ENCODE data around the gene AFAP1.

Gene AFAP1

GRCh38 chr4:7736436-7737267 is 203.0 kb downstream of the AFAP1 start:
- DNase-seq (ENCODE audit: low read depth) = no peak

DNA sequence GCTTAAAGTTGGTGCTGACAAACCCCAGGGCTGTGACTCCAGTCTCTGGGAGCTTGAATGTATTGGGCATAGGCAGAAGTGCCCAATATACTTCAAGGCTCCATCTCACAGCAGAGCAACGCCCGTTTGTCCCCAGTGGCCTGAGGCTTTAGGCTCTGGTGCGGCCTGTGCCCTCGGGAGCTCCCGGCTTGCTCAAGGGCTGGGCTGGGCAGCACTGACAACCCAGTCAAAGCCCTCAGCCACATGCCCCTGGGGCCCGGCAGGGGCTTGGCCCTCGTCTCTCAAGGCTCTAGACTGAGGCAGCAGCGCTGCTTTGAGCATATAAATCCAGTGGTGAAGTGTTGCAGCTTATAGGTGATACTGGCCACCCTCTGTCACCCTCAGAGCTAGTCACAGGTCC is 203.7 kb downstream of the AFAP1 start:
- no peak for DNase-seq (ENCODE audit: low read depth)

- no peak for DNase-seq (ENCODE audit: low read depth)
Measured at GRCh38 chr4:7735395-7735794, 204.3 kb downstream of the AFAP1 start.

DNA sequence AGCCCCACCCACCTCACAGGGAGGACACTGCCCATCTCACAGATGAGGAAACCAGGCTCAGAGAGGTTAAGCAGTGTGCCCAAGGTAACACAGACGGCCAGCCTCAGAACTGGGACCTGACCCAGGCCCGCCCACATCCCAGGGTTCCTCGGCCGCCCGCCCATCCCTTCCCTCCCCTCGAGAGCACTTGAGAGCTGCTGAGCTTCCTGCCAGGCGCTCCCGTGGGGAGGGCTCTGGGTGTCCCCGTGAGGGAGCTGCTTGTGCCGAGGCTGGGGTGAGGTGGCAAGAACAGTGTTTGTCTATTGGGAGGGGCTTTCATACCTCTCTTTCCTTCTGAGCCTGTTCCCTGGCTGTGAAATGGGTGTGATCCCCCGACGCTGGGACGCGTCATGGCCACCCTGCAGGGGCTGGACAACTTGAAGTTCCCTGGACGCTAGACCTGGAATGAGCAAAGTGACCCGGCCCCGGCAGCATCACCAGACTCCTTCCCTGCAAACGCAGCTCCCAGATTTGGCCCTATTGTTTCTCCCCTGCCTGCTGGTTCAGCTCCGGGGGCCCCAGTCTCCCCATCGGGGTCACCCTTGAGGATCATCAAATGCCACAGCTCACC is 204.9 kb downstream of the AFAP1 start:
- DNase-seq (ENCODE audit: low read depth) = no peak

GRCh38 chr4:7733801-7734650 is 205.6 kb downstream of the AFAP1 start:
- no peak for DNase-seq (ENCODE audit: low read depth)

- DNase-seq (ENCODE audit: low read depth) = no peak
Measured at GRCh38 chr4:7733201-7733600, 206.5 kb downstream of the AFAP1 start.

- DNase-seq (ENCODE audit: low read depth) = no peak
Measured at GRCh38 chr4:7732263-7732662, 207.4 kb downstream of the AFAP1 start.

- DNase-seq (ENCODE audit: low read depth) = no peak
Measured at GRCh38 chr4:7731437-7731836, 208.2 kb downstream of the AFAP1 start.

- DNase-seq (ENCODE audit: low read depth) = no peak
Measured at GRCh38 chr4:7727749-7728148, 211.9 kb downstream of the AFAP1 start.

- no peak for DNase-seq (ENCODE audit: low read depth)
Measured at GRCh38 chr4:7726665-7727413, 212.8 kb downstream of the AFAP1 start.

- peak; percentile 14 for DNase-seq (ENCODE audit: low read depth)
Measured at GRCh38 chr4:7725951-7726350, 213.7 kb downstream of the AFAP1 start.

GRCh38 chr4:7723625-7724024 is 216.0 kb downstream of the AFAP1 start:
- no peak for DNase-seq (ENCODE audit: low read depth)

DNA sequence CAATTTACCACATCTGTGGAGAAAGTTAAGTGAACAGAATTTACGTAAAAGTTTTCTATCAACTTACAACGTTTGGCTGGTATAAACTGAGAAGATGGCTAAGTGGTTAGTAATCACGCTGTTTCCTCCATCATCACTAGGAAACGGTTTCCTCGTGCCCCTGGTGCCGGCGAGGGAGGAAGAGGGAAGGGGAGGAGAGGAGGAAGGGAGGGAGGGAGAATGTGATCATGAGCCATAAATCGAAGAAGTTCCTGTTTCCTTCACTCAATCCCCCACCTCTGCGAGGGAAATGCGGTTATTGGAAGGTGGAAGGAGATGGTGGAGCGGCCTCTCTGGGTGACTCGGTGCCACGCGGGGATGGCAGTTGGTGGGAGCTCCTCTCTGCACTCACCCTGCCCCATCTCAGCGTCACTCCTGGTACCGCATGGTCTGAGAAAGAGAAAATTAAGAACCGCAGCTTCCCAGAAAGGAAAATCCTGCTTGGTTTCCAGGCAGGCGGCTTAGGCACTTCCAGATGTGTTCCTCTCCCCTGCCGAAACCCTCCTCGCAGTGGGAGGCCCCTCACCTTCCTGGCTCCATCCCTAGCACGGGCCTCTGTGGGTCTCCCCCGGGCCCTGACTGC is 216.8 kb downstream of the AFAP1 start:
- no peak for DNase-seq (ENCODE audit: low read depth)

- DNase-seq (ENCODE audit: low read depth) = no peak
Measured at GRCh38 chr4:7721984-7722551, 217.6 kb downstream of the AFAP1 start.

GRCh38 chr4:7719354-7720174 is 220.1 kb downstream of the AFAP1 start:
- DNase-seq (ENCODE audit: low read depth) = no peak

GRCh38 chr4:7717946-7718490 is 221.6 kb downstream of the AFAP1 start:
- DNase-seq (ENCODE audit: low read depth) = no peak

DNA sequence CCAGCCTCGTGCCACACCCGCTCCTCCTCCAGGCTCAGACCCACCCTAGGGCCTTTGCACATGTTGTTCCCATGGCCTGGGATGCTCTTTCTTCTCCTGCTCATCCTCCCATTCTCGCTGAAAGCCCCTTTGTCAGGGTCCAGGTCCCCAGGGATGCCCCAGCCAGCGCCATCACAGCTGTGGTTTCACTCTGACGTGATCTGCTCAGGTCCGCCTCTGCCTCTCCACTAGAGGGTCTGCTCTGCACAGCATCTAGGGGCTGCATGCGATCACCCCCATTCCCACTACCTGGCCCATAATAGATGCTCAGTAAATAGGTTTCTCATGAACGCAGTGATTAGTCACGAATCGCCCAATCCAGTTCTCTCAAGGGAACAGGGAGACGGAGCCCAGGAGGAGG is 222.5 kb downstream of the AFAP1 start:
- DNase-seq (ENCODE audit: low read depth) = no peak

GRCh38 chr4:7716010-7716721 is 223.5 kb downstream of the AFAP1 start:
- no peak for DNase-seq (ENCODE audit: low read depth)

DNA sequence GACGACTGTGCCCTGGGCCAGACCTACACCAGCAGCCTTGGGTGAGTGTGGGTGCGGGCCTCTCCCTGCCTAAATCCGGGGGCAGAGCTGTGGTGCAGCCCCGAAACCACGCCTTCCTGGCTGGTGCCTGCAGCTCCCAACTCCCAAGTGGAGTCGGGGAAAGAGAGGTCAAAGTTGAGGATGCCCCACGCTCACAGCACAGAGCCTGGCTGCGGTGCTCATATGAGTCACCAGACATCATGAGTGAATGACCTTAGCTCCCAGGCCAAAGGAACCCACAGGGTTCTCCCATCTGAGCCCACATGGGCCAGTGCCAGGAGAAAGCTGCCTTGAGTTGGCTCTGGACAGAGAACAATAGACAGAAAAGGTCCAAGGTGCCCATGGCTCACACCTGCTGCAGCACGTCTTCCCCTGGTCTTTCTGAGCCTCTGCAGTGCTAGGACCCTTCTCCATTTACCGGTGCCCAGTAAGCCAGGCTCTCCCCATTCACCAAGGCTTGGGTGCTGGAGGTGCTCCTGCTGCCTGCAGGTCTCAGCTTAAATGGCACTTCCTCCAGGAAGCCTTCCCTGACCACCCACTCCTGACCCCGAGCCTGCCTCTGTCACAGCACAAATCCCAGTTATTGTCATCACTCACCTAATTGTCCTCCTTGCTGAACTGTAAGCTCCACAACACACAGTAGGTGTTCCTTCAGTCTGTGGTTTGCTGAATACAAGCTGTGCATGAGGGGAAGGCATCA is 224.2 kb downstream of the AFAP1 start:
- no peak for DNase-seq (ENCODE audit: low read depth)

Measured in stromal cell of bone marrow (primary cell).